GM12872 (cell line): ENCODE data around the gene SLC7A6OS.

Experiments used
- TF ChIP-seq, protein P1 (sequence below): IDR thresholded peaks from 3 replicates; pipeline ENCODE4 v1.5.1; 2011; ENCODE audit warnings: low read depth, mild to moderate bottlenecking, low read length, moderate library complexity; ENCODE audit not compliant: insufficient read depth

The SLC7A6OS gene

DNA sequence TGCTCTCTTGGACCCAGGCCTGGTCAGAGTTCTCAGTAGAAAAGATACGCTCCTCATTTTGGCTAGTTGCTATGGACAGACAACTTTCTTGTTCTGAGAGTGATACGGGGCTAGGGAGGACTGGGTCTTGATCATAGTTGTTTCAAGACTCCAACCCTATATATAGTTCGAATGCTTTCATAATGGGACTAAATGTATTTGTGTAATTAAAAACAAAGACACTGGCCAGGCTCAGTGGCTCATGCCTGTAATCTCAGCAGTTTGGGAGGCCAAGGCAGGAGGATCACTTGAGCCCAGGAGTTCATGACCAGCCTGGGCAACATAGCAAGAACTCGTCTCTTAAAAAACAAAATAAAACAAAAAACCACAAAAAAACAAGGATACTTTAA lies 28.7 kb downstream of the SLC7A6OS start:
- TF ChIP-seq, protein P1, sequence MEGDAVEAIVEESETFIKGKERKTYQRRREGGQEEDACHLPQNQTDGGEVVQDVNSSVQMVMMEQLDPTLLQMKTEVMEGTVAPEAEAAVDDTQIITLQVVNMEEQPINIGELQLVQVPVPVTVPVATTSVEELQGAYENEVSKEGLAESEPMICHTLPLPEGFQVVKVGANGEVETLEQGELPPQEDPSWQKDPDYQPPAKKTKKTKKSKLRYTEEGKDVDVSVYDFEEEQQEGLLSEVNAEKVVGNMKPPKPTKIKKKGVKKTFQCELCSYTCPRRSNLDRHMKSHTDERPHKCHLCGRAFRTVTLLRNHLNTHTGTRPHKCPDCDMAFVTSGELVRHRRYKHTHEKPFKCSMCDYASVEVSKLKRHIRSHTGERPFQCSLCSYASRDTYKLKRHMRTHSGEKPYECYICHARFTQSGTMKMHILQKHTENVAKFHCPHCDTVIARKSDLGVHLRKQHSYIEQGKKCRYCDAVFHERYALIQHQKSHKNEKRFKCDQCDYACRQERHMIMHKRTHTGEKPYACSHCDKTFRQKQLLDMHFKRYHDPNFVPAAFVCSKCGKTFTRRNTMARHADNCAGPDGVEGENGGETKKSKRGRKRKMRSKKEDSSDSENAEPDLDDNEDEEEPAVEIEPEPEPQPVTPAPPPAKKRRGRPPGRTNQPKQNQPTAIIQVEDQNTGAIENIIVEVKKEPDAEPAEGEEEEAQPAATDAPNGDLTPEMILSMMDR, result no peak

DNA sequence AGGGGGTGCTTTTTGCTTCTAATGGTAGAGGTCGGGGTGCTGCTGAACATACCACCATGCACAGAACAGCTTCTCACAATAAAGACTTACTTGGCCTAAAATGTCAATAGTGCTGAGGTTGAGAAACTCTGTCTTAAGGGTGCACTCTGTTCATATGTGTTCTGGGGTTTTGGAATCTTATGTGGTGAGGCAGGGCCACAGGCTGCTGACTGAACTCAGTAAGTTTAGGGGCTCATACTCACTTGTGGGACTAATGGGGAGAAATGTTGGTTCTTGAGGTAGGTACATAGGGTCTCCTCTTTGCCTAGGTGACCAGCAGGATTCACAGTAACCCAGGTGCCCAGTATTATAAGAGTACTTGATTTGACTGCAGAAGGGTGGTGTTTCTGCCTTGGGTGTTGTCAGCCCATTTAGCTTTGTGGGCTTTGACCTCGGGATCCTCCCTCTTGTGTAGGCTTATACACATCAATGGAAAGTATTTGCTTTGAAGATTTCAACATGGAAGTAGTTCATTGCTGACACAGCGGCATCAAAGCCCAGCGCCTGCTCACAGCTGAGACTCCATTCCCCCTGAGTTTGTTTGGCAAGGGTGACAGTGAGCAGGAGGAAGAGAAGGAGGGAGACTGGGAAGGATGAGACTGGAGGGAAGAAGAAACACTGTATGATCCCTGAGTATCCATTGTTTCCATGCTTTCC lies 29.2 kb downstream of the SLC7A6OS start:
- TF ChIP-seq, protein P1, result no peak

DNA sequence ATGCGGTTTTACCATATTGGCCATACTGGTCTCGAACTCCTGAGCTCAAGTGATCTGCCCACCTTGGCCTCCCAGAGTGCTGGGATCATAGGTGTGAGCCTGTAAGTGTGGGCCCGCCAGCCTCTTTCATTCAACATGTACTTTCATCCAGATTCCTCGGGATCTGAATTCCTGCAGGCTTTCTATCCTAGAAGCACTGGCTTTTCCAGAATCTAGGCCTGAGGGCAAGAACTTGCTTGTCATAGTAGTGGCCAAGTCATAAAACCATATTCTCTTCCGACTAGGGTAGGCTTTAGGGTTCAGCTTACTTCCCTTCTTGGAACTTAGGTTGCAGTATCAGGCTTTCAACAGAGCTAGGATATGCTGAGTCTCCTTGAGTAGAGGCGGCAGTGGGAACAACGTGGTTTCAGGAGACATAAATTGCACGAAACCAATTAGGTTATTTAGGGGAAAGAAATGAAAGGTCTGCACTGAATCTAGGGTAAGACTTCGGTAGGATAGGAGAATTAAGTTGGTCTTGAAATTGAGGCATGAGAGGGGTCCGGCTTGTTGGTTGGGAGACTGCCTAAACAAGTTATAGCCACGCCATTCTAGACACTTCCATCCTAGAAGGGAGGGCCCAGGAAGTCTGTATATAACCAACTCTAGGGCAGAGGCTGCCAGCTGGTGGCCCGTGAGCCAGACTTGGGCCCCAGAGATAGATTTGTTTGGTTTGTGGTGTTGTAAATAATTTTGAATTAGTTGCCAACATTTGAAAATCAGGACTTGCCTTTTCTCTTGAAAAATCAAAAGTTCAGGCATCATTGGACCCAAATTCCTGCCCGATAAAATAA lies 30.8 kb downstream of the SLC7A6OS start:
- TF ChIP-seq, protein P1, result no peak

DNA sequence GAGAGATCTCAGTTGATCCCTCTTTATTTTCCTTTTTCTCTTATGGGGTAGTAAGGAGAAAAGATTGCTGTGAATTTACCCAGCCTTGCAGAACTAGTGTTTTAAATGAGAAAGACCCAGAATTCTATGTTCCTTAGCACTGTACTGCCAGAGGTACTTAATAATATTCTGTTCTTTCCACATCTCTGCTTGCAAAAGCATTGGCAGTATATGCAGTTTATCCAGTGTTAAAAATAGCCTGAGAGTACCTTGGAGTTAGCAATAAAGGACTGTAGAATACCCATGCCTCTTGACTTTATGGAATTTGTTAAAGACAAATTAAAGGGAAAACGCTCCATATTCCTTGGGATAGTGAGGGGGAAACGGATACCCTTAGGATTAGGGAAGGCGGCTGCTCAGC lies 34.5 kb downstream of the SLC7A6OS start:
- TF ChIP-seq, protein P1, result no peak

DNA sequence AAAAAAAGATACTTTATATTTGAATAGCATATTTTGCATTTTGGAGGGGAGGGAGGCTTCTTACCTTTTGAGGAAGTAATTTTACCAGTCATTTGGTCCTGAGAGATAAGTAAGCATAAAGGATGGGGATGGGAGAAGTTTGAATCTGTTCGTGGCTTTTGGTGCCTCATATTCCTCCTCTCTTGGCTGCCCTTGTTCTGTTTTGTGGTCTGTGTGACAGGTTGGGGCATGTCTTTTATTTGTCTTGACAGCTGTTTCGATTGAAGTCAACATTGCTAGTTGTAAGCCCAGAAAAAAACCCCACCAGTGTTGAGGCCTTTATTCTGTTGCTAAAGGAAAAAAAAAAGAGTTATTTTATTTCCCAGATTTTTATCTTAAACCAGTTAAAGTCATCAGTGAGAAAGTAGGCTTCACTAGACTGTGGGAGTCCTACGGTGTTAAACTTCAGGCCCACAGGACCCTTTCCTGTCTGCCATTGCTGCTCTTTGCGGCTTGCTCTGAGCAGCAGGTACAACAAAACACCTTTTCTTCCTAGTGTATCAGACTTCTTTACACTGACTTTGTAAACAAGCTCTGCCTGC lies 35.0 kb downstream of the SLC7A6OS start:
- TF ChIP-seq, protein P1, result no peak

DNA sequence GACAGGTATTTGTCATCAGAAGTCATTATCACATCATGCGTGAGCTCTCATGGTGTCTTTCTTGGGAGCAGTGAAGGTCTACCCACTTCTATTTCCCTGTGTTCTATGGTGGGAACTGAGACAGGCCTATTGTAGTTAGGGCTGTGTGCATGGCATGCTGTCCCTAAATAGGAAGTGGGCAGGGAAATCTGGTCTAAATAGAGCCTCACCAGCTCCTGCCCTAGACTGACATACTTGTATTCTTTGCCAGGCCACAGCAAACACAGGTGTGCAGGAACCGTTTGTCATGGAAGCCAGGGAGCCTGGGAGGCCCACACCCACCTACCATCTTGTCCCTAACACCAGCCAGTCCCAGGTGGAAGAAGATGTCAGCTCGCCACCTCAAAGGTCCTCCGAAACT lies 36.3 kb downstream of the SLC7A6OS start:
- TF ChIP-seq, protein P1, result no peak

DNA sequence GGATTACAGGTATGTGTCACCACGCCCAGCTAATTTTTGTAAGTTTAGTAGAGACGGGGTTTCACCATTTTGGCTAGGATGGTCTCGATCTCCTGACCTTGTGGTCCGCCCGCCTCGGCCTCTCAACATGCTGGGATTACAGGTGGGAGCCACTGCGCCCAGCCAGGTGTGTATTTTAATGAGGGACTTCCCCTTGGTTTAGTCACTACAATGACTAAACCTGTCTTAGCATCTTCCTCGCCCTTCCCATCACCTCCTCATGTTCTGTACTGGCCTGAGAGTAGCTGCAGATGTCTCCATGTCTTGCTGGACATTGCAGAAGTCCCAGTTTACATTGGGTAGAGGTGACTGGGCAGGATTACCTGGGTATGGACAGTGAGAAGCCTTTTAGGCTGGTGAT lies 36.9 kb downstream of the SLC7A6OS start:
- TF ChIP-seq, protein P1, result no peak
